HG03095 (cell line): ENCODE results near the gene OR4D2.

ENCODE experiments used
- ATAC-seq: cut with Tn5 transposase; IDR thresholded peaks from one replicate; pipeline ENCODE4 v1.9.1; 2021; ENCODE audit warnings: moderate library complexity; ENCODE audit not compliant: unreplicated experiment

Gene OR4D2

DNA sequence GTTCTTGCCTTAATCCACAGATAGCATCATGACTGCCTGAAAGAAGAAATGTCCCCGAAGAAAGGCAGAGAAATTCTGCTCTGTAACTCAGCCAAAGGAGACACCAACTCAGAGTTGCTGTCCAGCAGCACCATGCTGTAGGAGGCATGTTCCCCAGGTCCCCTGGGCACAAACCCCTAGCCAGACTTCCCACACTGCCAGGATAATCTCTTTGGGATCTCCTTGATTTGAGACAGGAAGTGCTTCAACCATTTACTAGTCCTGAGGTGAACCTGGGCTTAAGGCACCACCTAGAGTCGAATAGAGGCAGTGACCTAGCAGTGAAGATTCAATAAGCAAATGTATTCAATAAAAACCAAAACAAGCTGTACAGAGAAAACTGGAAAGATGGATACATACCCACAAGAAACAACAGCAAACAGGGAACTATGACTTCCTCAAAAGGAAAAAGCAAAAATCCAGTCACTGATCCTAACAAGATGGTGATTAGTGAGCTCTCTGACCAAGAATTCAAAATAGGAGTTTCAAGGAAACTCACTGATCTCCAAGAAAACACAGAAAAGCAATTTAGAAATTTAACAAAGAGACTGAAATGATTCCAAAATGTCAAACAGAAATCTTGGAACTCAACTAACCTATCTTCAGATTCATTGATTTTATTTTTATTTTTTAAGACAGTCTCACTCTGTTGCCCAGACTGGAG, 5.7 kb downstream of the OR4D2 start:
- ATAC-seq = no peak

DNA sequence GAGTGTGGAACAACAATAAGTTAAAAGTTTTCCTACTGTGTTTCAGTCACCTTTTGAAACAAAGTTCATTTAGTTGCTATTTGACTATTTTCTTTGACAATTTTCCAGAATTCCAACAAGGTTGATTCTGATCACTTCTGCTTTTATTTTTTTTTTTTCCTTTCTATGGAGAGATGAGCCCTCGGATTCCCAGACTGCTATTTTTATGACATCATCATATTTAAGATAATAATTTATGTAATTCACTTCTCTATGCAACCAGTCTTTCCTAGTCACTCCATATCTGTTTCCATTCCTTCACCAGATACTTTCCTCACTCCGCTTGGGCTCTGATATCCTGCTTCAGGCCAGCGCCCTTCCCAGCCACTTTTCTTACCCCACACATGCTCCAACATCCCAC, 8.1 kb downstream of the OR4D2 start:
- no peak for ATAC-seq

DNA sequence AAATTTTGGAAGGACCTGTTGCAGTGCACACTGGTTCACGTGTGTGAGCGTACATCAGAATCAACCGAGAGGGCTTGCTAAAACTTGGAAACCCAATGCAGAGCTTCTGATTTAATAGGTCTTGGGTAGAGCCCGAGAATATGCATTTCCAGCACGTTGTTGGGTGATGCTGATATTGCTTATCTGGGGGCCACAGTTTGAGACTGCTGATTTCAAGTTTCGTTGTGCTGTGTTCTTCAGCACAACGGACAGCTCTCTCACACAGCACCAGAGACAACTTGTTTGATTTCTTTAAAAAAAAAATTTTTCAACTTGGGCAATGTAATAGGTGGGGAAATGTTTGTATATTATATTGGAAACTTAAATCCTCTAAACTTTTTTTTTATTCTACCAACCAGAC, 9.4 kb downstream of the OR4D2 start:
- no peak for ATAC-seq

DNA sequence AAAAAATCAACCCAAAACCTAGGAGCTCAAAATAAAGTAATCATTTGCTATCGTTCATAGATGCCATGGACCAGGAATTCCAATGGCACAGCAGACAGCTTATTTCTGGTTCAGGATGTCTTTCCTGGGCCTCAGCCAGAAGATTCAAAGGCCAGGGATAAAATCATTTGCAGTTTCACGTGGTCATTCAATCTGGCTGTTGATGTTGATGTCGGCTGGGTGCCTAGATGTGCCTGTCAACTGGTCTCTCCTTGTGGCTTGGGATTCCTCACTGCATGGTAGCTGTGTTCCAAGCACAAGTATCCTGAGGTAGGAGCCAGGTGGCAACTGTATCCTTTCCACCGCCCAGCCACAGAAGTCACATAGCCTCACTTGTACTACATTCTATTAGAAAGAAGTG, 15.0 kb downstream of the OR4D2 start:
- no peak for ATAC-seq

DNA sequence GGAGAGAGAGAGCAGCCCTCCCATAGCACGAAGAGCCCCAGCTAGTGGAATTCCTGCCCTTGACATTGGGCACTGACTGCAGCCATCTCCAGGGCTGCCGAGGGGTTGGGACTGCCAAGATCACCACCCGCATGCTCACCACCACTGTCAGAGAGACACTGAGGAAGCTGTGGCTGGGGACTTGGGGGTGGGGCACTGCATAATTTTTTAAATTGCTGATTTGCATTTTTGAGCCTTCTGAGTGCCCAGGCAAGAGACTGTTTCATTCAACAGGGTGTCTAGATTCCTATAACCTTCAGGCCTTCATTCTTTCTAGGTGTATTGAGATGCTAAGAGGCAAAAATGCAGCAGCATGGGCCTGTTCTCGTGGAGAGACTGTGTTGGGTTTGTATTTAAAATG, 16.7 kb downstream of the OR4D2 start:
- ATAC-seq = no peak

DNA sequence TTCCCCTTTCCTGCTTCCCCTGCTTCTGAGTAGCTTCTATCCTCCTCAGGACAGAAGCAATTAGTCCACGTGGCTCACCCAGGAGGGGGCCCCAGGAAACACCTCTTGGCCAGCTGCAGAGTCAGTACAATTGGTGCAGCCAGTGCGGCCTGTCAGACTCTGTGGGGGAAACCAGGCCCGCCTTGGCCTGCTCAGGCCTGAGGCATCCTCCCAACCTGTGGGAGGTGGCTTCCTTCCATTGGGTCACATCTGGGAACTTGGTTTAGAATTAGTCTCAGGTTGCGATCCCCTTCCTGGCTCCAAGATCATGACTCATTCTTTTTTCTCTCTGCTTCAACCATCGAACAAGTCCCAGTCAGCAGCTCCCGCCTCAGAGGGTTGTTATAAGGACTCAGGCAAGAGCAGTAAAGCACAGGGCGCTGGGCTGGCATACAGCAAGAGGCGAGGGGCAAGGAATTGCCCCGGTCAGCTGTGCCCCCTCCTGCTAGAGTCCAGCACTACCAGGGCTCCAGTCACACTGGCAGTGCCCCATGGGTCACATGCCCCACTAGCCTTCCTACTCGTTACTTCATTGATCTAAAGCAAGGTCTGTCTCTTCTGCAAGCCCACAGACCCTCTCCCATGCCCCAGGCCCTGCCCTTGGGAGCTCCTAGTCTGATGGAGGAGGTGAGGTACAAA, 17.7 kb downstream of the OR4D2 start:
- ATAC-seq = no peak

DNA sequence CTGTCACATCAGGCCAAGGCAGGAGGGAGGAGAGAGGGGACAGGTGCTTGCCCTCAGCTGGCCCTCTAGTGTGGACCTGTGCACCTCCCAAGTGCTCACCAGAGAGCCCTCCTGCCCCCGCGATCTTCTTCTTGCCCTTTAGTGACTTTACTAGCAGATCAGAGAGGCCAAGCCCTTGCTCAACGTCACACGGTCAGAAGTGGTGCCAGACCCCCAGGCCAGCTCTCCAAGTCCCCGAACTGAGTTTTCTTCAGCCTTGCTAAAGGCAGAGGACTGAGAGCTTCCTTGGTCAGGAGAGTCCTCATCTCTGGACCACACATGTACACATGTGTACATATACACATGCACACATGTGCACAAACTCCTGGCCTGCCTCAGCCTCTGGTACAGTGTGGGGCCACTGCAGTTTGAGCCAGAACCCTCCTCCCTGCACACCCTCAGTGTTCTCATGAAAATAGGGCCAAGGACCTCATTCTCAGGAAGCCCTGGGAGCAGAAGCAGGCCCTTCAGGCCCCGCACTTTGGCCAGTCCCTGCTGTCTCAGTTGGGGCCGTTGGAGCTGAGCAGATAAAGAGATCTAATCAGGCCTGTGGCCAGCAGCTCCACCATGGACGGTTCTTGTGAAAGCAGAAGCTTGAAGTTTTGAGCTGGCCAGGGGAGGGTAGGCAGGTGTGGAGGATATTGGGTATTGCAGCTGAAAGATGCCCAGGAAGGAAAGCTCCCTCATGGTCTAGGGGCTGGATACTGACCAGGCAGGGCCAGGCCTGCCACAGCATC, 18.4 kb downstream of the OR4D2 start:
- no peak for ATAC-seq

DNA sequence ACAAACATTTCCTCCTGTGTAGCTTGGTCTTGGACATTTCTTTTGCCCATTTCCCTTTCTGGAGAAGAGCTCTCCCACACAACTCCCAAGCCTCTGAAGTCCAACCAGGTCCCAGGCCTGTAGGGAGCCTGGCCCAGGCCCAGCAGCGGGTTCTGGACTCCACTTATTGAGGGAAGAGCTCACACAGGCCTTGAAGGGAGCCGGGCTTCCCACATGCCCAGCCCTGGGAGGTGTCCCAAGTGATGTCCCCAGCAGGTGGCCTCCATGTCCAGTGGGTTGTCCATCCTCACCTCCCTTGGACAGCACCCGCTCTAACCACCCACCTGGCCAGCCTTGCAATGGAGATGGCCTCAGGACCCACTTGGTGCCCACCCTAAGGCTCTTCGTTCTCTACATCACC, 19.8 kb downstream of the OR4D2 start:
- ATAC-seq = no peak

DNA sequence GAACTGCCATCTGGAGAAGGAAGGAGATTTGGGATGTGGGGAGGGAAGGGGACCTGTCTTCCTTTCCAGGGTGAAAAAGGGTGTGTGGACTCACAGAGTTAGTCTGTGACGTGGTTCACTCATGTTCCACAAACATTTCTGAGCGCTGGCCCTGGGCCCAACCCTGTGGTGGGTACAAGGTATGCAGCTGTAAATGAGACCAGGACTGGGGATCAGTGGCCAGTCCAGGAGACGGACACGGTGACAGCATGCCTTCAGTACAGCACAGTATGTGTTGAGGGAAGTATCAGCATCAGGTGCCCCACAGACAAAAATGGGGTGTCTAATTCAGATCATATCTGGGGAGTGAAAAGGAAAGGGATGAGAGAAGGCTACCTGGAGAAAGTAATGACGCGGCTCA, 20.3 kb downstream of the OR4D2 start:
- no peak for ATAC-seq

DNA sequence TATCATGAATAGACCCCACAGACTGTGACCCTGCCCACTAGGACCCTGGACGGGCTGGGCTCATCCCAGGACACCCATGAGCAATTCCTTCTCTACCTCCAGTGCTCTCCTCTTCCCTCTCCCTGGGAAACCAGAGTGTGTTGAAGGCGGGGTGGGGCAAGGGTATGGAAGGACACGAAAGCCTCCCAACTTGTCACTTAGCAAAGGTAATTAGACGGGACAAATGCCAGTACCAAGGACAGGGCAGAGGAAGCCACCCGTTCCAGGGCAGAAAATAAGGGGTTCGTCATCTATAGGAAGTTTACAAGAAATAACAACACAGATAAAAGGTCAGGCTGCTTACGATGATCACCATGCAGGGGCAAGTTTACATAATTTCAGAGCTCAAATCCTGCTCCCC, 20.9 kb downstream of the OR4D2 start:
- ATAC-seq = no peak

DNA sequence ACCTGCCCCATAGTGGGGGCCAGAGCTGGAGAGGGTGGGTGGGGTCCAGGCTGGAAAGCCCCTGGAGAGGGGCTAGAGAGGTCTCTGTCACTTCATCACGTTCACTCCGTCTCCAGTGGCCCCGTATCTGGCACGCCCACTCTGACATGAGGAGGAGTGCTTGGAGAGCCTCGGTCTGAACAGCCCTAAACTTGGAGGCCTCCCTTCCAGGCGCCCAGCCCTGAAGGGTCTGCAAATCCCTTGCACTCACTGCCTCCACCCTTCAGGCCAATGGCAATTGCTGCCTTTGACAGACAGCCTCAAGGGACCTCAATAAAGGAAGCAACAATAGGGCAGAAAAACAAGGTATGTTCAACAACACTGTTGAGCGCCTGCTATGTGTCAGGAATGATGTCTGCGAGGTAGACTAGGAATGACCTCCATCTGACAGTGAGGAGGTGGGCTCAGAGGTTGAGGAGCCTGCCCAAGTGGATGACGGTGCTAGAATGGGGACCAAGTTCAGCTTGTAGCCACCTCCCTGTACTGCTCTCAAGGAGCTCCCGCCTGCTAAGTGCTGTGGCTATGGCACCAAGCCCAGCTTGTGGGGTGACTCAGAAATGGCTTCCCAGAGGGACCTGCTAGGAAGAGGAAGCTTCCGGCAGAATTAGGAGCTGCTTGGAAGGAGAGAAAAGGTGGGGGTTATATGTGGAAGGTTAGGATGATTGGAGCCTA, 22.8 kb downstream of the OR4D2 start:
- no peak for ATAC-seq

DNA sequence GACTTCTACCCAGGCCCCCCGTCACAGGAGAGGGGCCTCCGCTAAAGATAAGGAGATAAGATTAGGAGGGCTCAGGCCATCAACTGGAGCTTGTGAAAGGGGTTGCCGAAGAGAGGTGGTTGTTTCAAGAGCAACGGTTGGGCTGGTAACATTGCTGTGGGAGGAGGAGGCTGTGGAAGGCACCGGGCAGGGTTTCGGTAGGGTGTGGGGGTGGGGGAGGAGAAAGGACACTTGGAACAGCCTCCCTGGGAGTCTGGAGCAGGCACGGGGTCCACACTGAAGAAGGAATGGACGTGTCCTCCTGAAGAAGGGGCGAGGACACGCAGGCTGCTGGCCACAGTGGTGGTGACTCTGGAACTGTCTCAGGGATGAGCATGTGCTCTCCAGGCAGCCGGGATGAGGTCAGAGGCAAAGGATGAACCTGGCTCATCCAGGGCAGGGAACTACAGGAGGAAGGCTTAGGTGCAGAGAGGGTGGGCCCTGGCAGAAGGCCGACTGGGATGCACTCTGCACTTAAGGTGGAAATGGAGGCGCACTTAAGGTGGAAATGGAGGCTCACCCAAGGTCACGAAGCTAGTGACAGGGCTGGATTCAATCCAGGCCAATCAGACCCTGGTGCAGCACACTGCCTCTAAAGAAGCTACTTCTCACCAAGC, 24.6 kb downstream of the OR4D2 start:
- no peak for ATAC-seq

DNA sequence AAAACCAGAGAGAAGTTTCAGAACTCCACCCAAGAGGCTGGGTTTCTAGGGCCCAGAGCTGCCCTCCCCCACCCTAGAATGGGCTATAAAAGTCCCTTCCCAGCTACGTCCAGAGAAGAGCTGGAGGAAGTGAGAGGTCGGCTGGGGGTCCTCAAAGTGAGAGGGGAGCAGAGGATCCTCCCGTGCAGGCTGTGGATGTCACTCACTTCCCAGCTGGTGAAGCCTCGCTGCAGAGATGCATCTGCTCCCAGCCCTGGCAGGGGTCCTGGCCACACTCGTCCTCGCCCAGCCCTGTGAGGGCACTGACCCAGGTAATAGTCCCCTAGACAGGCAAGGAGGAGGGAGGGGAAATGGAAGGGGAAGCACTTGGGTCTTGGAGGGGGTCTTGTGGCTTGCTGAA, 25.8 kb downstream of the OR4D2 start, which contains the start of gene EPX:
Gene EPX (plus strand): TSS at position 115 of the 400 bp plus-strand sequence. CDS start 121 bp downstream, at position 236.
- no peak for ATAC-seq

DNA sequence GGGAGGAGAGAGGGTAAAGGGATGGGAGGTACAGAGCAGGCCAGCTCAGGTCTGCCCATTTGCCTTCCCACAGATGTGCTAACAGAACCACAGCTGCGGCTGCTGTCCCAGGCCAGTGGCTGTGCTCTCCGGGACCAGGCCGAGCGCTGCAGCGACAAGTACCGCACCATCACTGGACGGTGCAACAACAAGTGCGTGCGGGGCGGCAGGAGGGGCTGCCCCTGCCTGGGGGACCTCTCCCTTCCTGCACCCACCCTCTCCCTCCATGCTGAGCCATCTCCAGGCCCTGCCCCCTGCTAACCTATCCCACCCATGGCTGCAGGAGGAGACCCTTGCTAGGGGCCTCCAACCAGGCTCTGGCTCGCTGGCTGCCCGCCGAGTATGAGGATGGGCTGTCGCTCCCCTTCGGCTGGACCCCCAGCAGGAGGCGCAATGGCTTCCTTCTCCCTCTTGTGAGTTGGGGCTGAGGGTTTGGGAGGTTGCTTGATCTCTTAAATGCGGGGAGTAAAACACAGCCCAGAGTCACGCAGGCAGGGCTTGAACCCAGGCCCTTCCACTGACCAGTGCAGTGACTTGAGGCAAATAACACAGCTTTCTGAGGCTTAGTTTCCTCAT, 27.0 kb downstream of the OR4D2 start:
- no peak for ATAC-seq

DNA sequence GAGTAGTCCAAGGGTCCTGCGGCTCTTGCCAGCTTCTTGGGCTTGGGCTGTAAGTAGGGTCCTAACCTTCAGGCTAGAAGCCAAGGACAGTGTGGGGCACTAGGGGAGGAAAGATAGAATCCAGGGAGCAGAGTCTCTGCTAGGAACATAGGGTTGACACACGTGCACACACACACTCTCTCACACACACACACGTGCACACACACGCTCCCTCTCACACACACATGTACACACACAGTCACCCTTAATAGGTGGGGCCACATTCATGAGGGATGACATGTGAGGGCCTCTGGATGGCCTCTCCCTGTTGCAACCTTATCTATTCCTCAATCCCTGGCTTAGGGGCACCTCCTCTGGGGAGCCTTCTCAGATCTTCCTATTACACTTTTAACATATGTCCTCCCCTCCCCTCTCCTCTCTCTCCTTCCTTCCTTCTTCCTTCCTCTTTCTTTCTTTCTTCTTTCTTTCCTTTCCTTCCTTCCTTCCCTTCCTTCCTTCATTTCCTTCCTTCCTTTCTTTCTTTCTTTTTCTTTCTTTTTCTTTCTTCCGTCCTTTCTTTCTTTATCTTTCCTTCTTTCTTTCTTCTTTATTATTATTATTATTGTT, 28.8 kb downstream of the OR4D2 start:
- ATAC-seq = no peak

DNA sequence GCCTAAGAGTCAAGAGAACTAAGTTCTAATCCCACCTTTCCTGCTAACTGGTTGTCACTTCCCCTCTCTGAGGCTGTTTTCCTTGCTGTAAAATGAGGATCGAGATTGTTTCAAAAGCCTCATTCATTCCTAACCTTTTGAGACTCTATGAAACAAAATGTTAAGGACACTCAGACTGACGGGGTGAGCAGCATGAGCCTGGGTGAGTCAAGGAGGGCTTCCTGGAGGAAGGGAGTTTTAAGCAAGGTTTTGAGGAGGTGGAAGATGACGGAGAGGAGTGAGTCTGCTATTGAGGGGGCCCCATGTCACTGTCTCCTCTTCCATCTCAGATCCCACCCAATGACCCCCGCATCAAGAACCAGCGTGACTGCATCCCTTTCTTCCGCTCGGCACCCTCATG, 29.8 kb downstream of the OR4D2 start:
- ATAC-seq = no peak

DNA sequence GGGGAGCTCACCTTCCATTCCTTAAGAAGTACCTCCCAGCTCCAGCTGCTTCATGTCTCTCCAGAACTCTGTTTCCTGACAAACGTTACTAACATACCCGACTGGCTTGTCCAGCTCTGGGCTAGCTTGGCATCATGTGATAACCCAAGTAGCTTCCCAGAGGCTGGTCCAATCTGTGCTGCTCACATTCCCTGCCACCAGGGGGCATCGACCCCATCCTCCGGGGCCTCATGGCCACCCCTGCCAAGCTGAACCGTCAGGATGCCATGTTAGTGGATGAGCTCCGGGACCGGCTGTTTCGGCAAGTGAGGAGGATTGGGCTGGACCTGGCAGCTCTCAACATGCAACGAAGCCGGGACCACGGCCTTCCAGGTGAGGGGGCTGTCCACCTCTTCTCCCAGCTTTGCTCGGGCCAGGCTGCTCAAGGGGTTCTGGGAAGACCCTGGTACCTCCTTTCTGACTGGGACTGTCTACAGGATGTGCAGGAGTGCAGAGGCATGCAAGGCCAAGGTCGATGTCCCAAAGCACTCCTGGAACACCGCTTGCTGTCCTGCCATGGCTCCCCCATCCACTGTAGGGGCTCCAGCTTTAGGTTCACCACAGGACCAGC, 33.3 kb downstream of the OR4D2 start:
- ATAC-seq = no peak

DNA sequence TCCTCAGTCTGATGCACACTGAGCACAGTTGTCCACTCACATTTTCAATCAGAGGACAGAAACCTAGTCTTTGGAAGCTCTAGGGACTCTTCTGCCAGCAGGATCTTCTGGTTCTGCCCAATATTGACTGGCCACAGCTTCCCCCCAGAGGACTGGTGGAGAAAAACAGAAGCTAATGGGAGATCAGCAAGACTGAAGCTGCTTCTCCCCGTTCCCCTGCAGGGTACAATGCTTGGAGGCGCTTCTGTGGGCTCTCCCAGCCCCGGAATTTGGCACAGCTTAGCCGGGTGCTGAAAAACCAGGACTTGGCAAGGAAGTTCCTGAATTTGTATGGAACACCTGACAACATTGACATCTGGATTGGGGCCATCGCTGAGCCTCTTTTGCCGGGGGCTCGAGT, 36.1 kb downstream of the OR4D2 start:
- no peak for ATAC-seq

DNA sequence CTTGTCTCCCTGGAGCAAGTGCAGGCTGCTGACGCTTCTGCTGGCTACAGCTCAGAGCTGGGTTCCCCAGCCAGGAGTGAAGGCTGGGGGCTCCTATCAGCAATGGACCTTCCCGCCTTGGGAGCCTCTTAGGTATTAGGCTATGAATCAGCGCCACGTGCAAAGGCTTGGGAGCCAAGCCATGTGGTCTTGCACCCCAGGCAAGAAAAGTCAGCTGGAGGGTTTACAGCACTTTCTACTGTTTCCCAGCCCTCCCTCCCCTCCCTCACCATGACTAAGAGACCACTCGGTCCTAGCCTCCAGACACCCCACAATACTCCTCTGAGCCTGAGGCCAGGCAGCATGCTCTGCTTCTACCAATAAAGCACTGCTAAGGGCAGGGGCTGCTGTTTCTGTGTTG, 38.0 kb downstream of the OR4D2 start:
- ATAC-seq = no peak

DNA sequence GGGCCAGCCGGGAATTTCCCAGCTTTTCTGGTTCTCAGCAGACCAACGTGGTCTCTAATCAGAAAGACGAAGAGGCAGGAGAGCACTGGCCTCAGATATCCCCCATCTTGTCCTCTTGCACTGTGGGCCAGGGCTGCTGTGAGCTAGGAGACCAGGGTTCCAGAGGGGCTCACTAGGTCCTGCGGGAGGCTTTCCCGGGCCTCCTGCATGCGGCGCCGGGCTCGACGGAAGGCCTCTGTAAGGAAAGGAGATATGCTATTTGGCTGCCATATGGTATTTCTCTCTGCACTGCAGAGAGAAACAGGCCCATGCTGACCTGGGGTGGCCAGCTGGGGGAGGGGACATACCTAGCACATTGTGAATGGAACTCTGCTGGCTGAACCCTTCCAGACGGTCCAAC, 39.2 kb downstream of the OR4D2 start:
- no peak for ATAC-seq
